Cardiac fibroblast (primary cell): ENCODE results near the gene ARSB.

Source experiments
- DNase-seq, 2 donors: peaks; one replicate each; pipeline versions ENCODE4 v3.0.0 to v3.0.0-alpha.2; 2010; ENCODE audit warnings: low read depth in 2 of 2
- H3K4me3 ChIP-seq, 2 donors: replicated peaks in 1 of 2; 1 replicate in 1 of 2; 2 replicates in 1 of 2; pipeline ENCODE4 v1.5.1; 2011; ENCODE audit warnings: low read depth in 2 of 2, low read length in 2 of 2, mild to moderate bottlenecking in 2 of 2, moderate library complexity in 1 of 2
- CTCF ChIP-seq: IDR thresholded peaks from one replicate; pipeline ENCODE4 v1.5.1; 2011; ENCODE audit warnings: low read depth, mild to moderate bottlenecking, low read length, inconsistent platforms

ARSB gene

GRCh38 chr5:79011219-79011836, 26.2 kb upstream of the ARSB start:
- H3K4me3 ChIP-seq = no peak overlapping the region
- TF ChIP-seq CTCF = peak; percentile 45
- peak in 1 of 2 donors; percentile 83 for DNase-seq

GRCh38 chr5:79008362-79008761, 23.3 kb upstream of the ARSB start:
- DNase-seq = no peak
- TF ChIP-seq CTCF = no peak
- H3K4me3 ChIP-seq = no peak overlapping the region

- no peak overlapping the region for H3K4me3 ChIP-seq
- DNase-seq = no peak
- TF ChIP-seq CTCF = no peak
Measured at GRCh38 chr5:79007872-79008271, 22.8 kb upstream of the ARSB start.

- DNase-seq = no peak
- no peak overlapping the region for H3K4me3 ChIP-seq
- TF ChIP-seq CTCF = no peak
Measured at GRCh38 chr5:79005936-79006631, 21.0 kb upstream of the ARSB start.

GRCh38 chr5:79005151-79005550, 20.0 kb upstream of the ARSB start:
- no peak for TF ChIP-seq CTCF
- DNase-seq = no peak
- no peak overlapping the region for H3K4me3 ChIP-seq

GRCh38 chr5:79002374-79002773, 17.3 kb upstream of the ARSB start:
- no peak overlapping the region for H3K4me3 ChIP-seq
- DNase-seq = no peak
- no peak for TF ChIP-seq CTCF

- peak in 1 of 2 donors; percentile 57 for DNase-seq
- no peak overlapping the region for H3K4me3 ChIP-seq
Measured at GRCh38 chr5:79001471-79001870, 16.4 kb upstream of the ARSB start.

More at GRCh38 chr5:79001471-79001870, 16.4 kb upstream of the ARSB start:
- no peak for TF ChIP-seq CTCF
